GM13976 (cell line): ENCODE data around the gene ZNF559.

ENCODE experiments used
- DNase-seq: peaks from one replicate; pipeline ENCODE4 v3.0.0; 2012; ENCODE audit warnings: low spot score
- CTCF ChIP-seq: IDR thresholded peaks from 2 replicates; pipeline ENCODE4 v1.5.1; 2012; ENCODE audit warnings: borderline replicate concordance, mild to moderate bottlenecking; ENCODE audit not compliant: insufficient read depth; ENCODE audit errors: extremely low read depth, missing control alignments, control extremely low read depth
- in situ Hi-C: fragments of 300-500 bp; cut with MboI; formaldehyde crosslinking; loops from one replicate; pipeline ENCODE4 v1.12.0; 2022; ENCODE audit warnings: low sequenced_read_pairs, mixed read lengths, inconsistent platforms; ENCODE audit not compliant: unreplicated experiment

Gene ZNF559

GRCh38 chr19:9348671-9349070, 24.7 kb downstream of the ZNF559 start:
- in situ Hi-C loops: no loop called here
- no peak for DNase-seq
- TF ChIP-seq CTCF: no peak

DNA sequence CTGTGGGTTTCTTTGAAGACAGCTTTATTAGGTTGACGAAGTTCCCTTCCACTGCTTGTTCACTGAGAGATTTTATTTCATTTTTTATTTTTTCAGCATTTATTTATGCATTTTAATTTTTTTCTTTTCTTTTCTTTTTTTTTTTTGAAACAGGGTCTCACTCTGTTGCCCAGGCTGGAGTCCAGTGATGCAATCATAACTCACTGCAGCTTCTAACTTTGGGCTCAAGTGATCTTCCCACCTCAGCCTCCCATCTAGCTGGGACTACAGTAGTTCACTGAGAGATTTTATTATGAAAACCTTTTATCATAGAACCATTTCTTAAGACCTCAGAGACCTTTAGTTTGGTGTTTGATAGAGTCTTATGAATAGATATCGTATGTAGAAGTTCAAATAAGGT, 28.5 kb downstream of the ZNF559 start:
- DNase-seq: no peak
- in situ Hi-C loops: no loop called here
- no peak for TF ChIP-seq CTCF

DNA sequence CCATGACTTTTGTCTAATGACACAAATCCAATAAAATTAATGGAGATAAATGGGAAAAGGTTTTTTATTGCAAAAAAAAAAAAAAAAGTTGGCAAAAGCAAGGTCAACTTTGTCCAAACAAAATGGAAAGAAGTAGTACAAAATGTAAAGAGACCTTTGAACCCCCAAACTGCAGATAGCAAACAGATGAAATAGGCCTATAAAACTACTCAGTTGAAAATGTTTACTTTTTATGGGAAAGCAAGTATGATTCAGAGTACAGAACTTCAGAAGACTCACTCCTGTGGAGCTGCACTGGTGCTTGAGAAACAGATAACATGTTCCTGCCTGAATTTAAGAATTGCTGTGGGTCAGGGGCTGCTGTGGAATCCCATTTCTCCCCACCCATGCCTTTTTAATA, 29.0 kb downstream of the ZNF559 start:
- no peak for DNase-seq
- in situ Hi-C loops: no loop called here
- TF ChIP-seq CTCF: no peak

DNA sequence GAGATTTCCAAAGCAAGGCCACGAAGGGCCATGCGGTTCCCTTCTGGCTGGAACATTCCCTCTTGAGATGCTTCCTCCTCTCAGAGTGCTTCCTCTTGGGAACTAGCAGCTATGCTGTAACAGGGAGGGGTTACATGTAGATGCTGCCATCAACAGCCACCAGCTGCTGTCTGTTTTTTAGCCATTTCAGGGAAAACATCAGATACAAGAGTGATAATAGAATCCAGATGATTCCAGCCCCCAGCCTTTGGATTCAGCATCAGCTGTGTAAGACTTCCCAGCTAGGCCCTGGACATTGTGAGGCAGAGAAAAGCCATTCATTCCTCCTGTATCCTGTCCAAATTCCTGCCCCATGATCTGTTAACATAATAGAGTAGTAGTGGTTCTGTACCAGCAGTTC, 30.7 kb downstream of the ZNF559 start:
- DNase-seq: no peak
- TF ChIP-seq CTCF: no peak
- in situ Hi-C loops: no loop called here

DNA sequence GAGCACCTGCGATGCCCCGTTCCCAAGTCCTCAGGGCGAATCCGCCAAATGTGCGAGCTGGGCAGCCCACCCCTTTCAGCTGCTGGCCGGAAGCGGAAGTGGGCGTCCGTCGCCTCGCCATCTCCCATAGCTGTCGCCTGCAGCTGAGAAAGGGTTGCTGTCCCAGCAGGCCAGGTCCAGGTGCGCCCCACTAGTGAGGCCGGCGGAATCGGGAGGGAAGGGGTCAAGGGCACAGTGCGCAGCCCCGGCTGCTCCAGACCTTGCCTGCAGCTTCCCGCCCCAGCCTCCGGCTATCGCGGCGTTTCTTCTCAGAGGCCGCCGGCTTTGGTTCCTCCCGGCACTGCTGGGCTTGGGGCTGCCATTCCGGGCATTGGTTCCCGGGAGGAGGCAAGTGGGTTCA, 38.9 kb downstream of the ZNF559 start, which contains the start of gene ZNF177:
ZNF177 (plus strand) TSS at position 109 of the 400 bp plus-strand sequence. CDS start 15,299 bp downstream, outside the sequence.
- in situ Hi-C loops: no loop called here

DNA sequence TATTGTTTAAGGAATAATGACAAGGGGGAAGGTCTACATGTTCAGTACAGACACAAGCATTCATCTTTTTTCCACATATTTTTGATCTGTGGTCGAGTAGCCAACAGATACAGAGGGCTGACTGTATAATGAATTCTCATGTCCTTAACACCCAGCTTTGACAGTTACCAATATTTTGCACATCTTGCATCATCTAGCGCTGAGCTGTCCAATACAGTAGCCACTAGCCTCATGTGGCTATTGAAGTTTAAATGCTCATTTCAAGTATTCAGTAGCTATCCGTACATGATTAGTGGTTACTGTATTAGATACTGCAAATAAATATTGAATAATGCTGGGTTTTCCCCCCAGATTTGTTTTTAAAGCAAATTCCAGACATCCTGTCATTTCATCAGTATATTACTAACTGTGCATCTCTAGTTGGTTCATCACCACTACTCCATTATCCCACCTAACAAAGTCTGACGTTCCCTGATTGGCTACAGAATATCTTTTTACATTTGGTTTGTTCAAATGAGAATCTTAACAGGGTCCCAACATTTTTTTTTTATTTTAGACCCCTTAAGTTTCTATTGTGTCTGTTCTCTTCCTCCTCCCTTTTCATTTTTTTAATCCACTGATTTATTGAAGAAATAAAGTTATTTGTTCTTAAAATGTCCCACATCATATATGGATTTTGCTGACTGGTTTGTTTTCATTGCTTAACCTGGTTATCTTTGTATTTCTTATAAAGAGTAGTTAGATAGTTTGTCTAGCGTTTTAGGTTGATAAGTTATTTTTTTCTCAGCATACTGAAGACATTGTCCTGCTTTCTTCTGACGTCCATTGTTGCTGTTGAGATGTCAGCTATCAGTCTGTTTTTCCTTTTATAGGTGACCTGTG, 47.0 kb downstream of the ZNF559 start:
- TF ChIP-seq CTCF: no peak
- no peak for DNase-seq
- in situ Hi-C loops: no loop called here

More for the DNA sequence above, 38.9 kb downstream of the ZNF559 start, which contains the start of gene ZNF177:
- TF ChIP-seq CTCF: no peak
- DNase-seq: peak; percentile 28

GRCh38 chr19:9381361-9381785, 57.4 kb downstream of the ZNF559 start:
- in situ Hi-C loops: no loop called here
- TF ChIP-seq CTCF: no peak
- DNase-seq: no peak
